ENCODE results near the gene DNAAF3.
"Not testable (repeated sequence)": the region's sequence is repeated elsewhere in the genome, so short reads cannot be mapped to it uniquely, and the experiment has no call there.

DNAAF3 gene

GRCh38 chr19:55174425-55175116, 8.2 kb upstream of the DNAAF3 start:
- Histone ChIP-seq H3K9me3 (ENCODE audit: insufficient read depth, low read length) (no peaks in the 10 kb centered on the region), H3K4me3 (ENCODE audit: insufficient read length, low read depth) (no peak overlapping the region), H3K27me3 (ENCODE audit: insufficient read depth, insufficient read length) (peaks cover 33% of the 10 kb centered on the region), H3K36me3 (ENCODE audit: insufficient read depth, insufficient read length, low read length) (no peaks in the 10 kb centered on the region), H3K9ac (ENCODE audit: insufficient read length, low read depth) (no peak overlapping the region), H3K4me1 (ENCODE audit: insufficient read depth, insufficient read length) (peaks cover 12% of the 10 kb centered on the region)
- no peak for TF ChIP-seq SUZ12 (IDR thresholded peaks at IDR 0.05; ENCODE audit: extremely low read depth, insufficient read depth, insufficient read length)
- TF ChIP-seq YY1 (IDR thresholded peaks at IDR 0.05; ENCODE audit: insufficient read depth, insufficient read length), result no peak
- TF ChIP-seq ZNF274 (IDR thresholded peaks at IDR 0.05; ENCODE audit: low read depth, low read length), result no peak
- DNase-seq (ENCODE audit: low read depth, low spot score), result no peak

- Histone ChIP-seq H3K27me3 (ENCODE audit: insufficient read depth, insufficient read length) (peaks cover 28% of the 10 kb centered on the region), H3K9me3 (ENCODE audit: insufficient read depth, low read length) (no peaks in the 10 kb centered on the region), H3K9ac (ENCODE audit: insufficient read length, low read depth) (peak overlapping the region; percentile 67), H3K4me1 (ENCODE audit: insufficient read depth, insufficient read length) (peaks cover 12% of the 10 kb centered on the region), H3K4me3 (ENCODE audit: insufficient read length, low read depth) (peak overlapping the region; percentile 62), H3K36me3 (ENCODE audit: insufficient read depth, insufficient read length, low read length) (no peaks in the 10 kb centered on the region)
- no peak for DNase-seq (ENCODE audit: low read depth, low spot score)
- no peak for TF ChIP-seq ZNF274 (IDR thresholded peaks at IDR 0.05; ENCODE audit: low read depth, low read length)
- no peak for TF ChIP-seq YY1 (IDR thresholded peaks at IDR 0.05; ENCODE audit: insufficient read depth, insufficient read length)
- TF ChIP-seq SUZ12 (IDR thresholded peaks at IDR 0.05; ENCODE audit: extremely low read depth, insufficient read depth, insufficient read length), result no peak
Observed at GRCh38 chr19:55173714-55174409, 7.4 kb upstream of the DNAAF3 start.

- H3K27me3 ChIP-seq (ENCODE audit: insufficient read depth, insufficient read length), result peaks cover 28% of the 10 kb centered on the region
- H3K4me1 ChIP-seq (ENCODE audit: insufficient read depth, insufficient read length), result peaks cover 12% of the 10 kb centered on the region
- H3K9ac ChIP-seq (ENCODE audit: insufficient read length, low read depth), result peak overlapping the region; percentile 67
- peak overlapping the region; percentile 62 for H3K4me3 ChIP-seq (ENCODE audit: insufficient read length, low read depth)
- H3K36me3 ChIP-seq (ENCODE audit: insufficient read depth, insufficient read length, low read length), result no peaks in the 10 kb centered on the region
- H3K9me3 ChIP-seq (ENCODE audit: insufficient read depth, low read length), result no peaks in the 10 kb centered on the region
- DNase-seq (ENCODE audit: low read depth, low spot score), result no peak
- TF ChIP-seq SUZ12 (IDR thresholded peaks at IDR 0.05; ENCODE audit: extremely low read depth, insufficient read depth, insufficient read length) (no peak), ZNF274 (IDR thresholded peaks at IDR 0.05; ENCODE audit: low read depth, low read length) (no peak), YY1 (IDR thresholded peaks at IDR 0.05; ENCODE audit: insufficient read depth, insufficient read length) (no peak)
Observed at GRCh38 chr19:55173186-55173713, 6.8 kb upstream of the DNAAF3 start.

DNA sequence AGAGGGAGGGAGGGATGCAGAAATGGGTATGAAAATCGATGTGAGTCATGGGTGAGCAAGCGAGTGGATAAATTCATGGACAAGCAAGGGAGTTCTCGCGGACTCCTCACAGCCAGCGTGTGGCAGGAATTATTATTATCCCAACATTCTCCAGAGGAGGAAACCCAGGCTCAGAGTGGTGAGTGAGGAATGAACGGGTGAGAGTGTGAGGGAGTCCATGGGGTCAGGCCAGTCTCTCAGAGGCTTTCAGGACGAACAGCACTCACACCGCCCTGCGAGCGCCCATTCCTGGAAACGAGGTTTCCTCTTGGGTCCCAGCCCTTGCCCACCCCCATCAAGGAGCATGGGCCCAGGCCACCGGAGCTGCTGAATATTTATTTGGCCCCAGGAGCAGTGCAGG, 6.3 kb upstream of the DNAAF3 start:
- Histone ChIP-seq H3K27me3 (ENCODE audit: insufficient read depth, insufficient read length) (peaks cover 28% of the 10 kb centered on the region), H3K9ac (ENCODE audit: insufficient read length, low read depth) (peak overlapping the region; percentile 24), H3K4me3 (ENCODE audit: insufficient read length, low read depth) (peak overlapping the region; percentile 62)

GRCh38 chr19:55172318-55172717, 5.9 kb upstream of the DNAAF3 start:
- not testable (repeated sequence) for H3K9ac ChIP-seq (ENCODE audit: insufficient read length, low read depth); H3K9me3 ChIP-seq (ENCODE audit: insufficient read depth, low read length); H3K4me3 ChIP-seq (ENCODE audit: insufficient read length, low read depth); DNase-seq (ENCODE audit: low read depth, low spot score); H3K36me3 ChIP-seq (ENCODE audit: insufficient read depth, insufficient read length, low read length)
- peaks cover 12% of the 10 kb centered on the region for H3K4me1 ChIP-seq (ENCODE audit: insufficient read depth, insufficient read length)
- peaks cover 31% of the 10 kb centered on the region for H3K27me3 ChIP-seq (ENCODE audit: insufficient read depth, insufficient read length)

More for the DNA sequence above, 6.3 kb upstream of the DNAAF3 start:
- DNase-seq (ENCODE audit: low read depth, low spot score), result no peak
- no peak for TF ChIP-seq YY1 (IDR thresholded peaks at IDR 0.05; ENCODE audit: insufficient read depth, insufficient read length)
- Histone ChIP-seq H3K9me3 (ENCODE audit: insufficient read depth, low read length) (no peaks in the 10 kb centered on the region), H3K36me3 (ENCODE audit: insufficient read depth, insufficient read length, low read length) (no peaks in the 10 kb centered on the region), H3K4me1 (ENCODE audit: insufficient read depth, insufficient read length) (peaks cover 12% of the 10 kb centered on the region)

DNA sequence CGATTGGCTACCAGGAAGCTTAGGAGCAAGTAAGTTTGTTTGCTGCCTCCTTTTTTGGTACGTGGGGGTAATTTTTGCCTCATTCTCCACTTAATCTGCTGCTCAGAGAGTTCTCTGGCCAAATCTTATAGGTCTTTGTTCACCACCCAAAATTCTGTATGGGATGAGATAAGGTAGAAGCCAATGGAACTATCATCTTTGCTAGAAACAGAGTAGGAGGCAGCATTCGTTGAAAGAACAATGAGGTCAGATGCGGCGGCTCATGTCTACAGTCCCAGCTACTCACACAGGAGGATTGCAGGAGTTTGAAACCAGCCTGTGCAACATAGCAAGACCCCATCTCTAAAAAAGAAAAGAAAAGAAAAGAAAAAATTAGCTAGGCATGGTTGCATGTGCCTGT, 5.0 kb upstream of the DNAAF3 start:
- Histone ChIP-seq H3K4me3 (ENCODE audit: insufficient read length, low read depth) (no peak overlapping the region), H3K4me1 (ENCODE audit: insufficient read depth, insufficient read length) (peaks cover 12% of the 10 kb centered on the region), H3K27me3 (ENCODE audit: insufficient read depth, insufficient read length) (peaks cover 31% of the 10 kb centered on the region), H3K36me3 (ENCODE audit: insufficient read depth, insufficient read length, low read length) (no peaks in the 10 kb centered on the region), H3K9ac (ENCODE audit: insufficient read length, low read depth) (no peak overlapping the region), H3K9me3 (ENCODE audit: insufficient read depth, low read length) (no peaks in the 10 kb centered on the region)
- DNase-seq (ENCODE audit: low read depth, low spot score), result no peak
- no peak for TF ChIP-seq YY1 (IDR thresholded peaks at IDR 0.05; ENCODE audit: insufficient read depth, insufficient read length)
- TF ChIP-seq SUZ12 (IDR thresholded peaks at IDR 0.05; ENCODE audit: extremely low read depth, insufficient read depth, insufficient read length), result no peak
- TF ChIP-seq ZNF274 (IDR thresholded peaks at IDR 0.05; ENCODE audit: low read depth, low read length), result no peak

DNA sequence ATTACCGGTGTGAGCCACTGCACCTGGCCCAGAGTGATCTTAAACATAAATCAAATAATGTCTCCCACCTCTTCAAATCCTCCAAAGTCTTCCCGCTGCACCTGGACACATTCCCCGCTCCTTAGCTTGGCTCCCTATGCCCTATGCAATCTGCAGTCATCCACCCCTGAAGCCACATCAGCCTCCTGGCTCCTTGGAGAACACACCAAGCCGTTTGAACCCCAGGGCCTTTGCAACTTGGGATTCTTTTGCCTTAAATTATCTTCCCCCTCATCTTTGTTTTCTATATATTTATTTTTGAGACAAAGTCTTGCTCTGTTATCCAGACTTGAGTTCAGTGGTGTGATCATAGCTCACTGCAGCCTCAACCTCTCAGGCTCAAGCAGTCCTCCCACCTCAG, 2.7 kb upstream of the DNAAF3 start:
- Histone ChIP-seq H3K9ac (ENCODE audit: insufficient read length, low read depth) (no peak overlapping the region), H3K9me3 (ENCODE audit: insufficient read depth, low read length) (no peaks in the 10 kb centered on the region), H3K27me3 (ENCODE audit: insufficient read depth, insufficient read length) (peaks cover 31% of the 10 kb centered on the region), H3K4me1 (ENCODE audit: insufficient read depth, insufficient read length) (peaks cover 5% of the 10 kb centered on the region), H3K4me3 (ENCODE audit: insufficient read length, low read depth) (no peak overlapping the region), H3K36me3 (ENCODE audit: insufficient read depth, insufficient read length, low read length) (no peaks in the 10 kb centered on the region)
- no peak for TF ChIP-seq ZNF274 (IDR thresholded peaks at IDR 0.05; ENCODE audit: low read depth, low read length)
- TF ChIP-seq YY1 (IDR thresholded peaks at IDR 0.05; ENCODE audit: insufficient read depth, insufficient read length), result no peak
- TF ChIP-seq SUZ12 (IDR thresholded peaks at IDR 0.05; ENCODE audit: extremely low read depth, insufficient read depth, insufficient read length), result no peak
- DNase-seq (ENCODE audit: low read depth, low spot score), result no peak
